Stomach (tissue), 4 donors: ENCODE data around the gene ZNF438.

ENCODE experiments used
- CTCF ChIP-seq, 7 experiments: fragments of 450-650 bp in 4 of 7; fragments of 200-600 bp in 3 of 7; sonication (generic) in 3 of 7; IDR thresholded peaks; one replicate each; pipeline ENCODE4 v1.5.1; 2016 to 2019; ENCODE audit warnings: antibody characterized with exemption in 7 of 7, control low read depth in 2 of 7, mild to moderate bottlenecking in 1 of 7
- POLR2A ChIP-seq, 4 donors: fragments of 450-650 bp; IDR thresholded peaks; one replicate each; pipeline ENCODE4 v1.6.1; 2016; ENCODE audit warnings: antibody characterized with exemption in 4 of 4, control low read depth in 2 of 4, mild to moderate bottlenecking in 1 of 4, moderate library complexity in 1 of 4
- POLR2AphosphoS5 ChIP-seq, 3 donors: sonication (generic); formaldehyde crosslinking; IDR thresholded peaks; one replicate each; pipeline ENCODE4 v1.6.1; 2016; ENCODE audit warnings: antibody characterized with exemption in 3 of 3

- TF ChIP-seq CTCF (IDR thresholded peaks at IDR 0.05) (no peak), POLR2A (IDR thresholded peaks at IDR 0.05) (no peak), POLR2AphosphoS5 (IDR thresholded peaks at IDR 0.05) (no peak)
Observed at GRCh38 chr10:30959836-30960210, 71.8 kb downstream of the ZNF438 start.
